HepG2 (cell line): ENCODE data around the gene CHRNB2. TPM values are rescaled to one million over a fixed set of nuclear protein-coding genes. Genes with fewer than 3 reads are reported as not detected.

Experiments
- ARNT2 ChIP-seq: sonication (generic); formaldehyde crosslinking; IDR thresholded peaks from 2 replicates; pipeline ENCODE4 v1.8.0; 2022; ENCODE audit warnings: mild to moderate bottlenecking, low read depth, missing genetic modification reagents, moderate library complexity
- ATF1 ChIP-seq: IDR thresholded peaks from 2 replicates; pipeline ENCODE4 v1.6.1; 2016; ENCODE audit warnings: mild to moderate bottlenecking, control low read depth
- CEBPG ChIP-seq: IDR thresholded peaks from 2 replicates; pipeline ENCODE4 v1.6.1; 2016
- GATAD1 ChIP-seq: IDR thresholded peaks from 2 replicates; pipeline ENCODE4 v1.6.1; 2016; ENCODE audit warnings: missing genetic modification reagents, missing compliant biosample characterization
- ISL2 ChIP-seq: sonication (generic); formaldehyde crosslinking; IDR thresholded peaks from 2 replicates; pipeline ENCODE4 v1.5.0; 2020; ENCODE audit warnings: missing genetic modification reagents
- RBFOX2 ChIP-seq: fragments of 200-400 bp; formaldehyde crosslinking; IDR thresholded peaks from 2 replicates; pipeline ENCODE4 v1.6.1; 2017; ENCODE audit warnings: low read depth, mild to moderate bottlenecking, low read length
- SIN3A ChIP-seq: IDR thresholded peaks from 2 replicates; pipeline ENCODE4 v1.6.1; 2011; ENCODE audit warnings: low read depth, mild to moderate bottlenecking, control low read depth, low read length, borderline replicate concordance
- SIX4 ChIP-seq: sonication (generic); formaldehyde crosslinking; IDR thresholded peaks from 2 replicates; pipeline ENCODE4 v1.4.0; 2020; ENCODE audit warnings: missing genetic modification reagents
- TP53 ChIP-seq: sonication (generic); formaldehyde crosslinking; conservative IDR thresholded peaks from 2 replicates; pipeline ENCODE4 v1.4.0; 2020; ENCODE audit warnings: missing genetic modification reagents
- ZNF253 ChIP-seq: sonication (generic); formaldehyde crosslinking; IDR thresholded peaks from 2 replicates; pipeline ENCODE4 v1.8.0; 2022; ENCODE audit warnings: mild to moderate bottlenecking, missing genetic modification reagents, borderline replicate concordance
- ZNF607 ChIP-seq: sonication (generic); formaldehyde crosslinking; IDR thresholded peaks from 2 replicates; pipeline ENCODE4 v1.5.1; 2020; ENCODE audit warnings: missing genetic modification reagents, mild to moderate bottlenecking, borderline replicate concordance
- ZSCAN21 ChIP-seq: sonication (generic); formaldehyde crosslinking; IDR thresholded peaks from 2 replicates; pipeline ENCODE4 v1.8.0; 2022; ENCODE audit warnings: mild to moderate bottlenecking, missing genetic modification reagents, moderate library complexity, borderline replicate concordance
- polyA plus RNA-seq, 8 experiments: library from polyadenylated mRNA; depleted of rRNA in 3 of 8; stranded (reverse) in 7 of 8; unstranded in 1 of 8; fragments of >200 nt; fragmentation: Illumina TruSeq in 4 of 8; extraction: Trizol in 4 of 8; gene quantifications; 2 replicates each; pipeline versions ENCODE4 v1.2.1 to v1.2.3, GENCODE V29; 2011 to 2016; ENCODE audit warnings: low read depth in 4 of 8, missing spikeins in 1 of 8, mixed read lengths in 1 of 8; ENCODE audit not compliant: insufficient read depth in 1 of 8
- total RNA-seq, 5 experiments: library from RNA; depleted of rRNA; stranded (reverse); fragments of >200 nt; fragmentation: Illumina TruSeq; extraction: Trizol; gene quantifications; 2 replicates each; pipeline ENCODE4 v1.2.3, GENCODE V29; 2016; ENCODE audit warnings: low read depth in 1 of 5
- TF ChIP-seq, protein P1 (sequence below): sonication (generic); formaldehyde crosslinking; IDR thresholded peaks from 2 replicates; pipeline ENCODE4 v1.5.0; 2020; ENCODE audit warnings: missing genetic modification reagents, mild to moderate bottlenecking, borderline replicate concordance
- TF ChIP-seq, protein P2 (sequence below): sonication (generic); formaldehyde crosslinking; IDR thresholded peaks from 2 replicates; pipeline ENCODE4 v1.8.1; 2023; ENCODE audit warnings: mild to moderate bottlenecking, missing genetic modification reagents
- TF ChIP-seq, protein P3 (sequence below): sonication (generic); formaldehyde crosslinking; IDR thresholded peaks from 2 replicates; pipeline ENCODE4 v1.4.0; 2020; ENCODE audit warnings: mild to moderate bottlenecking, missing genetic modification reagents
- TF ChIP-seq, protein P4 (sequence below): sonication (generic); formaldehyde crosslinking; IDR thresholded peaks from 2 replicates; pipeline ENCODE4 v1.5.1; 2020; ENCODE audit warnings: mild to moderate bottlenecking, moderate library complexity, missing genetic modification reagents
- TF ChIP-seq, protein P5 (sequence below): sonication (generic); formaldehyde crosslinking; IDR thresholded peaks from 2 replicates; pipeline ENCODE4 v1.5.0; 2020; ENCODE audit warnings: mild to moderate bottlenecking, missing genetic modification reagents
- TF ChIP-seq, protein P6 (sequence below): sonication (generic); formaldehyde crosslinking; IDR thresholded peaks from 2 replicates; pipeline ENCODE4 v1.4.0; 2020; ENCODE audit warnings: mild to moderate bottlenecking, missing genetic modification reagents
- TF ChIP-seq, protein P7 (sequence below): sonication (generic); formaldehyde crosslinking; IDR thresholded peaks from 2 replicates; pipeline ENCODE4 v1.4.0; 2020; ENCODE audit warnings: mild to moderate bottlenecking, missing genetic modification reagents

Gene CHRNB2
- total and polyA plus RNA-seq, 2 of the 13 experiments (the other 11 are each of a cell fraction or from before 2014, with no cell fraction given), result 0.03 to 0.07 TPM

DNA sequence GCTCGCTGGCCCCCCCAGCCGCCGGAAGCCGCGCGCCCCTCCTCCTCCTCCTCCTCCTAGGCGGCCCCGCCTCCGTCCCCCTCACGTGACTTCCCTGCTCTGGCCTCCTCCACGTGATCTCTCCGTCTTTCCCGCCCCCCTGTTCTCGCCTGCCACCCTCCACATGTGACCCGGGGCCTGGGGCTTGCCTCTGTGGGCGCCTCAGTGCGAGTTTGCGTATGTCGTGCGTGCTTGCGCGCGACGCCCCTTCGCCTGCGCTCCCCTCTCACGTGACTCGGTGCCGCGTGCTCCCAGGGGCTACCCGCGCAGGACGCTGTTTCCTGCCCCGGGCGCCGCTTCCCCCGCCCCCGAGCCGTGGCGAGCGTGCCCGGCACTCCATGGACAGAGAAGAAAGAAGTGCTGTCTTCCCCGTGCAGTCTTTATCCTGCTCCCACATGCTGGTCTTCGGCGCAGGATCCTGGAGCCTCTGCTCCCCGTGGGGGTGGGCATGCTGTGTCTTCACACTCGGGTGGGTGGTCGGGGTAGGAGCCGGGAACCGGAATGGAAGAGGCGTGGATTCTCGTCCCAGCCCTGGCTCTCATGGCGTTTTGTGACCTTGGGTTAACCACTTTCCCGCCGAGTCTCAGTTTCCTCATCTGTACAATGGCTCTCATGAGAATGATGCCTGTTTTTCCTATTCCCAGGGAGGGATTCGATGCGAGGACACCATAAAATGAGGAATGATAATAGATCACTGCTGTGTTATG is 8.7 kb upstream of the CHRNB2 start (continued):
- TF ChIP-seq, protein P1, sequence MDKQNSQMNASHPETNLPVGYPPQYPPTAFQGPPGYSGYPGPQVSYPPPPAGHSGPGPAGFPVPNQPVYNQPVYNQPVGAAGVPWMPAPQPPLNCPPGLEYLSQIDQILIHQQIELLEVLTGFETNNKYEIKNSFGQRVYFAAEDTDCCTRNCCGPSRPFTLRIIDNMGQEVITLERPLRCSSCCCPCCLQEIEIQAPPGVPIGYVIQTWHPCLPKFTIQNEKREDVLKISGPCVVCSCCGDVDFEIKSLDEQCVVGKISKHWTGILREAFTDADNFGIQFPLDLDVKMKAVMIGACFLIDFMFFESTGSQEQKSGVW (CRISPR knock-in tag), result no peak
- TF ChIP-seq CEBPG (peak; percentile 51), RBFOX2 (peak; percentile 88), ZNF253 (CRISPR knock-in tag) (peak; percentile 99), ARNT2 (peak; percentile 99), TP53 (peak; percentile 90), ZSCAN21 (CRISPR knock-in tag) (peak; percentile 97), ATF1 (CRISPR knock-in tag) (peak; percentile 54; the same call in 1 of the 2 replicates), SIN3A (peak; percentile 33; the same call in 1 of the 2 replicates), SIX4 (no peak; the same call in 1 of the 2 replicates), ISL2 (peak; percentile 81), GATAD1 (CRISPR knock-in tag) (peak; percentile 90), ZNF607 (CRISPR knock-in tag) (peak; percentile 100)
- TF ChIP-seq, protein P2, sequence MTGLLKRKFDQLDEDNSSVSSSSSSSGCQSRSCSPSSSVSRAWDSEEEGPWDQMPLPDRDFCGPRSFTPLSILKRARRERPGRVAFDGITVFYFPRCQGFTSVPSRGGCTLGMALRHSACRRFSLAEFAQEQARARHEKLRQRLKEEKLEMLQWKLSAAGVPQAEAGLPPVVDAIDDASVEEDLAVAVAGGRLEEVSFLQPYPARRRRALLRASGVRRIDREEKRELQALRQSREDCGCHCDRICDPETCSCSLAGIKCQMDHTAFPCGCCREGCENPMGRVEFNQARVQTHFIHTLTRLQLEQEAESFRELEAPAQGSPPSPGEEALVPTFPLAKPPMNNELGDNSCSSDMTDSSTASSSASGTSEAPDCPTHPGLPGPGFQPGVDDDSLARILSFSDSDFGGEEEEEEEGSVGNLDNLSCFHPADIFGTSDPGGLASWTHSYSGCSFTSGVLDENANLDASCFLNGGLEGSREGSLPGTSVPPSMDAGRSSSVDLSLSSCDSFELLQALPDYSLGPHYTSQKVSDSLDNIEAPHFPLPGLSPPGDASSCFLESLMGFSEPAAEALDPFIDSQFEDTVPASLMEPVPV, result peak; percentile 99
- TF ChIP-seq, protein P3, sequence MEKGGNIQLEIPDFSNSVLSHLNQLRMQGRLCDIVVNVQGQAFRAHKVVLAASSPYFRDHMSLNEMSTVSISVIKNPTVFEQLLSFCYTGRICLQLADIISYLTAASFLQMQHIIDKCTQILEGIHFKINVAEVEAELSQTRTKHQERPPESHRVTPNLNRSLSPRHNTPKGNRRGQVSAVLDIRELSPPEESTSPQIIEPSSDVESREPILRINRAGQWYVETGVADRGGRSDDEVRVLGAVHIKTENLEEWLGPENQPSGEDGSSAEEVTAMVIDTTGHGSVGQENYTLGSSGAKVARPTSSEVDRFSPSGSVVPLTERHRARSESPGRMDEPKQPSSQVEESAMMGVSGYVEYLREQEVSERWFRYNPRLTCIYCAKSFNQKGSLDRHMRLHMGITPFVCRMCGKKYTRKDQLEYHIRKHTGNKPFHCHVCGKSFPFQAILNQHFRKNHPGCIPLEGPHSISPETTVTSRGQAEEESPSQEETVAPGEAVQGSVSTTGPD, result no peak
- TF ChIP-seq, protein P4, sequence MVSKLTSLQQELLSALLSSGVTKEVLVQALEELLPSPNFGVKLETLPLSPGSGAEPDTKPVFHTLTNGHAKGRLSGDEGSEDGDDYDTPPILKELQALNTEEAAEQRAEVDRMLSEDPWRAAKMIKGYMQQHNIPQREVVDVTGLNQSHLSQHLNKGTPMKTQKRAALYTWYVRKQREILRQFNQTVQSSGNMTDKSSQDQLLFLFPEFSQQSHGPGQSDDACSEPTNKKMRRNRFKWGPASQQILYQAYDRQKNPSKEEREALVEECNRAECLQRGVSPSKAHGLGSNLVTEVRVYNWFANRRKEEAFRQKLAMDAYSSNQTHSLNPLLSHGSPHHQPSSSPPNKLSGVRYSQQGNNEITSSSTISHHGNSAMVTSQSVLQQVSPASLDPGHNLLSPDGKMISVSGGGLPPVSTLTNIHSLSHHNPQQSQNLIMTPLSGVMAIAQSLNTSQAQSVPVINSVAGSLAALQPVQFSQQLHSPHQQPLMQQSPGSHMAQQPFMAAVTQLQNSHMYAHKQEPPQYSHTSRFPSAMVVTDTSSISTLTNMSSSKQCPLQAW, result peak; percentile 96
- TF ChIP-seq, protein P5, sequence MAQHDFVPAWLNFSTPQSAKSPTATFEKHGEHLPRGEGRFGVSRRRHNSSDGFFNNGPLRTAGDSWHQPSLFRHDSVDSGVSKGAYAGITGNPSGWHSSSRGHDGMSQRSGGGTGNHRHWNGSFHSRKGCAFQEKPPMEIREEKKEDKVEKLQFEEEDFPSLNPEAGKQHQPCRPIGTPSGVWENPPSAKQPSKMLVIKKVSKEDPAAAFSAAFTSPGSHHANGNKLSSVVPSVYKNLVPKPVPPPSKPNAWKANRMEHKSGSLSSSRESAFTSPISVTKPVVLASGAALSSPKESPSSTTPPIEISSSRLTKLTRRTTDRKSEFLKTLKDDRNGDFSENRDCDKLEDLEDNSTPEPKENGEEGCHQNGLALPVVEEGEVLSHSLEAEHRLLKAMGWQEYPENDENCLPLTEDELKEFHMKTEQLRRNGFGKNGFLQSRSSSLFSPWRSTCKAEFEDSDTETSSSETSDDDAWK (CRISPR knock-in tag), result no peak
- TF ChIP-seq, protein P6, sequence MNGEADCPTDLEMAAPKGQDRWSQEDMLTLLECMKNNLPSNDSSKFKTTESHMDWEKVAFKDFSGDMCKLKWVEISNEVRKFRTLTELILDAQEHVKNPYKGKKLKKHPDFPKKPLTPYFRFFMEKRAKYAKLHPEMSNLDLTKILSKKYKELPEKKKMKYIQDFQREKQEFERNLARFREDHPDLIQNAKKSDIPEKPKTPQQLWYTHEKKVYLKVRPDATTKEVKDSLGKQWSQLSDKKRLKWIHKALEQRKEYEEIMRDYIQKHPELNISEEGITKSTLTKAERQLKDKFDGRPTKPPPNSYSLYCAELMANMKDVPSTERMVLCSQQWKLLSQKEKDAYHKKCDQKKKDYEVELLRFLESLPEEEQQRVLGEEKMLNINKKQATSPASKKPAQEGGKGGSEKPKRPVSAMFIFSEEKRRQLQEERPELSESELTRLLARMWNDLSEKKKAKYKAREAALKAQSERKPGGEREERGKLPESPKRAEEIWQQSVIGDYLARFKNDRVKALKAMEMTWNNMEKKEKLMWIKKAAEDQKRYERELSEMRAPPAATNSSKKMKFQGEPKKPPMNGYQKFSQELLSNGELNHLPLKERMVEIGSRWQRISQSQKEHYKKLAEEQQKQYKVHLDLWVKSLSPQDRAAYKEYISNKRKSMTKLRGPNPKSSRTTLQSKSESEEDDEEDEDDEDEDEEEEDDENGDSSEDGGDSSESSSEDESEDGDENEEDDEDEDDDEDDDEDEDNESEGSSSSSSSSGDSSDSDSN (CRISPR knock-in tag), result peak; percentile 84
- TF ChIP-seq, protein P7, sequence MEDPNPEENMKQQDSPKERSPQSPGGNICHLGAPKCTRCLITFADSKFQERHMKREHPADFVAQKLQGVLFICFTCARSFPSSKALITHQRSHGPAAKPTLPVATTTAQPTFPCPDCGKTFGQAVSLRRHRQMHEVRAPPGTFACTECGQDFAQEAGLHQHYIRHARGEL, result peak; percentile 61; the same call in 1 of the 2 replicates
